ENCODE data around the gene SCAMP2. TPM values are rescaled to one million over a fixed set of nuclear protein-coding genes. Genes with fewer than 3 reads are reported as not detected.
A peak's percentile ranks its signal among the peaks of the same experiment; 100 is the strongest.

The SCAMP2 gene
- total RNA-seq, 1 experiment from 2014 or later: 29.2 TPM

DNA sequence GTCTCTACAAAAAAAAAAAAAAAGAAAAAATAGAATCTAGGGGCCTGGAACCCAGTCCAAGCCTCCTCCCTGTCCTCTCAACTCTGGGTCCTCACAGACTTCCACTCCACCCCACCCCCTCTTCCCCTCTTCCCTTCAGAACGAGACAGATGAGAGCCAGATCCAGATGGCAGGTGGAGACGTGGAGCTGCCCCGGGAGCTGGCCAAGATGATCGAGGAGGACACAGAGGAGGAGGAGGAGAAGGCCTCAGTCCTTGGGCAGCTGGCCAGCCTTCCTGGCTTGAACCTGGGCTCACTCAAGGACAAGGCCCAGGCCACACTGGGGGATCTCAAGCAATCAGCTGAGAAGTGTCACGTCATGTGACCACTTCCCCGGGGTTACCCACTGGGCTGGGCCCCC is 43.2 kb downstream of the SCAMP2 start:
- no peak for DNase-seq
- peaks cover 15% of the 10 kb centered on the region for H3K27me3 ChIP-seq
- no peak overlapping the region for H3K27ac ChIP-seq
- H3K9me3 ChIP-seq (replicated peaks): no peaks in the 10 kb centered on the region
- H3K4me1 ChIP-seq: peaks cover 3% of the 10 kb centered on the region; the same call in 1 of the 2 replicates
- no peak overlapping the region for H3K4me3 ChIP-seq
- no peaks in the 10 kb centered on the region for H3K36me3 ChIP-seq

DNA sequence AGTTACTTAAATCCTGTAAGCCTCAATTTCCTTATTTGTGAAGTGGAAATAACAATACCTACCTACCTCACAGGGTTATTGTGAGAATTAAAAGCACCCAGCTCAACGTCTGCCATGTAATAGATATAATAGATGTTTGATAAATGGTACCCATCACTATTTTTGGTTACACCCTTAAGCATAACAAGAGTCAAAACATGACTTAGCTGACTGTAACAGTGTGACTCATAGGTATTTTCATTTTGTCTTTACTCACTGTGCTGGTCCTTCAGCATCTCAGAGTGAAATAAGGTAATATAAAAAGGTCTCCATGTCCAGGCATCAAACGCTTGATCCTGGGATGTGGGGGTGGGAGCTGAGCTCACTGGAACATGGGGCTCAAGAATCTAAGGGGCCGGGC is 43.7 kb downstream of the SCAMP2 start:
- no peak for DNase-seq
- H3K4me1 ChIP-seq: peaks cover 3% of the 10 kb centered on the region; the same call in 1 of the 2 replicates

DNA sequence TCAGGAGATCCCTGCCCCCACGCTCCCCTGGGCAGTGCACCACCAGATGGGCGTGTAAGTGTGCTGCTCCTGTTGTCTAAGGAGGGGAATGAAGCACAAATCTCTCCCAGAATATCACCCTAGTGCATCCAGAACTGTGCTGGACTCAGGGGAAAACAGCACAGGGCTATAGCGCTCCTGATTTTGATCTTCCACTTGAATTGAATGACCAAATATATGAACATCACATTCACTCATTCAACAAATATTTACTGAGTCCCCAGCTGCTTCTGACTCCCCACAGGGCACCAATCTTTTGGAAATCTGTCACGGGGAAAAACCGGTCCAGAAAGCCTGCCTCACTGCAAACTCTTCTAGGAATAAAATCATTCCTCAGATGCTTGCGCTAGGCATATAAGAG is 44.3 kb downstream of the SCAMP2 start:
- H3K27me3 ChIP-seq: peaks cover 16% of the 10 kb centered on the region
- DNase-seq: no peak
- no peak overlapping the region for H3K27ac ChIP-seq
- peaks cover 3% of the 10 kb centered on the region; the same call in 1 of the 2 replicates for H3K4me1 ChIP-seq
- no peak overlapping the region for H3K4me3 ChIP-seq
- H3K9me3 ChIP-seq (replicated peaks): no peaks in the 10 kb centered on the region
- no peaks in the 10 kb centered on the region for H3K36me3 ChIP-seq

More for the DNA sequence above, 43.7 kb downstream of the SCAMP2 start:
- no peaks in the 10 kb centered on the region for H3K36me3 ChIP-seq
- peaks cover 16% of the 10 kb centered on the region for H3K27me3 ChIP-seq
- H3K4me3 ChIP-seq: no peak overlapping the region
- H3K27ac ChIP-seq: no peak overlapping the region
- H3K9me3 ChIP-seq (replicated peaks): no peaks in the 10 kb centered on the region

DNA sequence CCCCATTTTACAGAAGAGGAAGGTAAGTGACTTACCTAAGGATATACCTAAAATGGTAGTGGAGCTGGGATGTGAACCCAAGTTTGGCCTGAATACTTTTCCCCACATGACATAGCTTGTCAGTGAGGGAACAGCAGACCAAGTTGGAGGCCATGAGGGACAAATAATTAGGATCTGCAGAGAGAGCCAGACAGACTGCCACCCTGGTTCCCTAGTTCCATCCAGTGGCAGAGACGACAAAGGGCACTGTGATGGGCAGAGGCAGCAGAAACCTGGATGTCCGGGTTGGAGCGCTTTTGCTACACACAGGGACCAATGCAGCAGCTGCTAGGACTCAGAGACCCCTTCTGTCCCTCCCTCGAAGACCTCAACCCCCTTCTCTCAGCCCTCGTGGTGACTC is 45.6 kb downstream of the SCAMP2 start:
- H3K27ac ChIP-seq: no peak overlapping the region
- no peak for DNase-seq
- H3K36me3 ChIP-seq: no peaks in the 10 kb centered on the region
- H3K9me3 ChIP-seq (replicated peaks): no peaks in the 10 kb centered on the region
- peaks cover 17% of the 10 kb centered on the region for H3K27me3 ChIP-seq
- H3K4me3 ChIP-seq: no peak overlapping the region
- peaks cover 3% of the 10 kb centered on the region; the same call in 1 of the 2 replicates for H3K4me1 ChIP-seq

DNA sequence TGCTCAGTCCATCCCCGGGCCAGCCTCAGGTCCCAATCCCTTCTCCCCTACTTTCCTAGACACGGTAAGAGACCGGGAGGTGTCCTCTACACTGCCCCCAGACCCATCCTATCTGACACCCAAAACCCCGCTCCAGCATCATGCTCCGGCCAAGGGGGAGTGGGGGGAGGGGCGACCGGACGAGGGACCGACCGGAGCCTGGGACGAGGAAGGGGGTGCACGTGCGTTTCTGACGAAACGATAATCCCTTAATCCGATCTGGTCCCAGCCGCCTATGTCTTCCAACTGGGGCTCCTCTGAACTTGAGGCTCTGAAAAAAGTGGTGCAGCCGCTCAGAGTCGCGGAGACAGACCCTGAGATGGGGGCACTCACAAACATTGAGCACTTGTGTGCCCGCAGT is 46.2 kb downstream of the SCAMP2 start:
- no peaks in the 10 kb centered on the region for H3K9me3 ChIP-seq (replicated peaks)
- DNase-seq: no peak
- H3K27me3 ChIP-seq: peaks cover 20% of the 10 kb centered on the region
- no peaks in the 10 kb centered on the region; the same call in 1 of the 2 replicates for H3K4me1 ChIP-seq
- no peaks in the 10 kb centered on the region for H3K36me3 ChIP-seq
- H3K27ac ChIP-seq: no peak overlapping the region
- H3K4me3 ChIP-seq: no peak overlapping the region

DNA sequence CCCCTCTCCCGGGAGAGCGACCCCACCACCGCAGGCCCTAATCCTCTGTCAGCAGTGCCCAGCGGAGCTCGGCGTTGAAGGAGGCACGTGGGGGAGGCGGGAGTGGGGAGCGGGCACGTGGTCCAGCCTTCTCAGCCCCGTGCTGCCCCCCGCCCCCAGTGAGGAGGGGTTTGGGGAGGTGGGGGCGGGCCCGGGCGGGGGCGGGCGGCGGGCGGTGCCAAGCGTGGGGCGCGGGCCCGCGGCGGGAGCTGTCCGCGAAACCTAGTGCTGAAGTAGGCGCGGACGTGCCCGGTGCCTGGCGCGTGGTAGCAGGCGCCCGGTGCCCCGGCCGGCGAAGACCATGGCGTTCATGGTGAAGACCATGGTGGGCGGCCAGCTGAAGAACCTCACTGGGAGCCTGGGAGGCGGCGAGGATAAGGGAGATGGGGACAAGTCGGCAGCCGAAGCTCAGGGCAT is 46.8 kb downstream of the SCAMP2 start, which contains the start of gene CPLX3:
Gene CPLX3, plus strand, starts transcription at position 264 of the 456 bp plus-strand sequence. Its CDS starts 77 bp downstream, at position 341.
- Histone ChIP-seq H3K27ac (no peak within 1 kb of the TSS), H3K27me3 (peaks cover 19% of the 10 kb centered on the region)
- no peak for DNase-seq

DNA sequence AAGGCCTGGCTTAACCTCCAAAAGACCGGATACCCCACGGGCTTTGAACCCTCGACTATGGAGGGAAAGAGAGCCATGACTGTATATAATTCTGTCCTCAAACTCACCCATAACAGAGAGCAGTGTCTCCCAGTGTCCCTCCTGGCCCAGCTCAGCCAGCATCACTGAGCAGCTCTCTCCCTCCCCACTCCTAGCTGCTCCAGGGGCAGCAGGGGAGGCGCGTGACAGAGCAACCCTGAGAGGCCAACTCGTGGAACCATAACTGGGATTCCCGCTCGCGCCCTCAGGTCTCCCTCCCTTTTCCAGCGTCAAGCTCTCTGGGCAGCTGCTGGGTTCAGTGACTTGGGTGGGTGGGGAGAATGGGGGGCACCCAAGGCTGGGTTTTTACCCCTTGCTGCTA is 47.3 kb downstream of the SCAMP2 start:
- Histone ChIP-seq H3K36me3 (no peaks in the 10 kb centered on the region), H3K4me3 (no peak overlapping the region), H3K4me1 (no peaks in the 10 kb centered on the region), H3K9me3 (replicated peaks) (no peaks in the 10 kb centered on the region), H3K27me3 (peaks cover 13% of the 10 kb centered on the region), H3K27ac (no peak overlapping the region)
- DNase-seq: no peak

More for the DNA sequence above, 46.8 kb downstream of the SCAMP2 start, which contains the start of gene CPLX3:
- Histone ChIP-seq H3K9me3 (replicated peaks) (no peaks in the 10 kb centered on the region), H3K4me1 (no peaks in the 10 kb centered on the region), H3K36me3 (no peaks in the 10 kb centered on the region), H3K4me3 (no peak within 1 kb of the TSS)

DNA sequence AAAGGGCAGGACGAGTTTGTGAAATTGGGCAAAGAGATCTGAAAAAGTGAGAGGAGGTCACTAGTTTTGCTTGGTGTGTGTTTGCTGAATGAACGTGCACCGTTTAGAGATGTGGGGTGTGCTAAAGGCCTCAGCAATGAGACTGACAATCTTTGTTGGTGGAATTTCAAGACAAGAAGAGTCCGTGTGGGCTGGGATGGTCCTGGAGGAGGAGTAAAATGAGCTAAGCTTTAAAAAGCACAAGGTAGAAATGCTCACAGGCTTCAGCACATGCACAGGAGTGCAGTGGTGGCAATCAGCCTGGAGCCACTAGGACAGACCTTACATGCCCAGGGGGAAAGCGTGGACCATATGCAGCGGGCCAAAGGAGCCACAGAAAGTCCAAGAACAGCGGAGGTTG is 48.2 kb downstream of the SCAMP2 start:
- H3K4me1 ChIP-seq: no peaks in the 10 kb centered on the region
- no peaks in the 10 kb centered on the region for H3K36me3 ChIP-seq
- no peaks in the 10 kb centered on the region for H3K9me3 ChIP-seq (replicated peaks)
- no peak overlapping the region for H3K27ac ChIP-seq
- peaks cover 11% of the 10 kb centered on the region; the same call in 1 of the 2 replicates for H3K27me3 ChIP-seq
- H3K4me3 ChIP-seq: no peak overlapping the region
- no peak for DNase-seq

DNA sequence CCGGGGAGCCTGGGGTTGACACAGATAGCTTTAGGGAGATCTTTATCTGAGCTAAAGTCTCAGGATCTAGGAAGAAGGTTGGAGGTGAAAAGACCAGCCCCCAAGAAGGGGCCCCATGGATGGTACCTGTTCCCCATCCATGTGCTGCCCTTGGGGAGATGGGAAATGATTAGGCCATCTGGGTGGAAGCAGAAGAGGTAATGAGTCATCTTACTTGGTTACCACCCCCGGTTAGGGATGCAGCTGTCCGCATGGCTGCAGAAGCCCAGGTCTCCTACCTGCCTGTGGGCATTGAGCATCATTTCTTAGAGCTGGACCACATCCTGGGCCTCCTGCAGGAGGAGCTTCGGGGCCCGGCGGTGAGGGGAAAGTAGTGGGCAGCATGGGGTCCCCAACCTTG is 49.8 kb downstream of the SCAMP2 start:
- Histone ChIP-seq H3K4me3 (no peak overlapping the region), H3K4me1 (no peaks in the 10 kb centered on the region), H3K27me3 (peaks cover 14% of the 10 kb centered on the region; the same call in 1 of the 2 replicates), H3K9me3 (replicated peaks) (no peaks in the 10 kb centered on the region), H3K27ac (no peak overlapping the region), H3K36me3 (no peaks in the 10 kb centered on the region)
- DNase-seq: no peak

DNA sequence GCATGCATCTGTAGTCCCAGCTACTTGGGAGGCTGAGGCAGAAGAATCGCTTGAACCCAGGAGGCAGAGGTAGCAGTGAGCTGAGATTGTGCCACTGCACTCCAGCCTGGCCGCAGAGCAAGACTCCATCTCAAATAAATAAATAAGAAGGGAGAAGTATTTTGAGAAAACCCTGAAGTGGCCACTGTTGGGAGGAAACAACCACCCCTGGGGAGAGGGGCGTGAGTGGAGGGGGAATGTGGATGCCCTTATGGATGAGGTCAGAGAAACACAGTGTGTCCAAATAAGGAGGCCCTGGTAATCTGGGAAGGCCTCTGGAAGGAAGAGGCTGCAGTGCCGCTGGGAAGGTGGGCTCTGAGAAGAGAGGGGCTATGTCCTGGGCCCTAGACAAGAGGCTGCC is 50.9 kb downstream of the SCAMP2 start:
- no peak overlapping the region for H3K4me3 ChIP-seq

DNA sequence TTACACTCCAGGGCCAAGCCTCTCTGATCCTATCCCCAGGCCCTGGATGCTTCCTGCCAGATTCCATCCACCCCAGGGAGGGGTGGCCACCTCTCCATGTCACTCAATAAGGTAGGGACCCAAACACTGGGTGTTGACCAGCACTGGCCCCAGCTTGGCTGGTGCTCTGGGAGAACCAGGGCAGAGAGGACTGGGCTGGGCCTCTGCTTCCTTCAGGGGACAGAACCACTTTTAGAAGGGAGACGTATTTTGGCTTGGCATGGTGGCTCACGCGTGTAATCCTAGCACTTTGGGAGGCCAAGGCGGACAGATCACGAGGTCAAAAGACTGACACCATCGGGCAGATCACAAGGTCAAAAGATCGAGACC is 51.4 kb downstream of the SCAMP2 start:
- no peak for DNase-seq
- peaks cover 11% of the 10 kb centered on the region; the same call in 1 of the 2 replicates for H3K27me3 ChIP-seq

More for the DNA sequence above, 50.9 kb downstream of the SCAMP2 start:
- Histone ChIP-seq H3K27ac (no peak overlapping the region), H3K9me3 (replicated peaks) (no peaks in the 10 kb centered on the region), H3K4me1 (no peaks in the 10 kb centered on the region), H3K36me3 (no peaks in the 10 kb centered on the region), H3K27me3 (peaks cover 16% of the 10 kb centered on the region; the same call in 1 of the 2 replicates)
- no peak for DNase-seq

DNA sequence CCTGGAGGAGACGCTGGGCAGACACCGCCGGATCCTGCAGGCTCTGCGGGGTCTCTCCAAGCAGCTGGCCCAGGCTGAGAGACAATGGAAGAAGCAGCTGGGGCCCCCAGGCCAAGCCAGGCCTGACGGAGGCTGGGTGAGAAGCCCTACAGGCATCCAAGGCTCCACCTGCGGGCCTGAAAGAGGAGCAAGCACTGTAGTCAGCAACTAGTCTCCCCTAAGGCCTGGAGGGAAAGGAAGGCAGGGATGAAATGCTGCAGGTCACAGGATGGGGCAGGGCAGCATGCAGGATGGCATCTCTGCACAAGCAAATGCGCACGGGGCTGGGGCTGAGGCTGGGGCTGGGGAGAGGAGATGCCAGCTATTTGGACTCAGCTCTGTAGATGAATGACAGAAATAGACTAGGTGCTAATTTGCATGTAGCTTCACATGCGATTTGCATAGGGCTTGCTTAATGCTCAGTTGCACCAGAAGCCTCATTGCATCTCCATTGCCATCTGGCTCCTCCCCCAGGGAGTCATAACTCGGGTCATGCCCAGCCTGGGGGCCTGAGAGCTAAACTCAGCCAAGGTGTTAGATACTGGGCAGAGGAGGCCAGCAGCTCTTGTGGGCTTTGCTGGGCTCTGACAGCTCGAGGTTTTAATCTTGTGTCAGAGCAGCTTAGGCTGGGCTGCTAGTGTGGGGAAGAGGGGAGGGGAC is 51.9 kb downstream of the SCAMP2 start:
- no peaks in the 10 kb centered on the region for H3K36me3 ChIP-seq
- no peaks in the 10 kb centered on the region for H3K4me1 ChIP-seq
- H3K9me3 ChIP-seq (replicated peaks): no peaks in the 10 kb centered on the region
- H3K27me3 ChIP-seq: peaks cover 11% of the 10 kb centered on the region; the same call in 1 of the 2 replicates
- peak; percentile 54 to 59 for DNase-seq
- no peak overlapping the region for H3K4me3 ChIP-seq
- no peak overlapping the region for H3K27ac ChIP-seq

More for the DNA sequence above, 51.4 kb downstream of the SCAMP2 start:
- H3K36me3 ChIP-seq: no peaks in the 10 kb centered on the region
- H3K4me1 ChIP-seq: no peaks in the 10 kb centered on the region
- no peaks in the 10 kb centered on the region for H3K9me3 ChIP-seq (replicated peaks)
- H3K27ac ChIP-seq: no peak overlapping the region
- no peak overlapping the region for H3K4me3 ChIP-seq

DNA sequence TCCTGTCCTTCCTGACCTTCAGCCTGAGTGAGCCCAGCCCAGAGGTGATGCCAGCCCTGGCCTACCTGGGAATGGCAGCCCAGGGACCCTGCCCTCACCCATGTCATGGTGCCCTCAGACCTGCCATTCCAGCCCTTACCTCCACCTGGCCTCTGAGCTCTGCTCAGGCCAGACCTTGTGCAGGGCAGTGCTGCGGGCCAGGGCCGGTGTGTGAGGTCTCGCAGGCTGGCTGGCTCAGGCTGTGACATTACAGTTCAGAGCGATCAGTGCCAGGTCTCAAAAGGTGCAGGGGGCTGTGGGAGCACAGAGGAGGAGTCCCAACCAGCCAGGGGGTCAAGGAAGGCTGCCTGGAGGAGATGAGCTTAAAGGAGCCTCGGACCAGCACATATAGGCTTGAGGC is 53.1 kb downstream of the SCAMP2 start:
- Histone ChIP-seq H3K27ac (no peak overlapping the region), H3K36me3 (no peaks in the 10 kb centered on the region), H3K27me3 (peaks cover 11% of the 10 kb centered on the region; the same call in 1 of the 2 replicates), H3K9me3 (replicated peaks) (no peaks in the 10 kb centered on the region), H3K4me3 (no peak overlapping the region), H3K4me1 (no peaks in the 10 kb centered on the region)
- no peak for DNase-seq

DNA sequence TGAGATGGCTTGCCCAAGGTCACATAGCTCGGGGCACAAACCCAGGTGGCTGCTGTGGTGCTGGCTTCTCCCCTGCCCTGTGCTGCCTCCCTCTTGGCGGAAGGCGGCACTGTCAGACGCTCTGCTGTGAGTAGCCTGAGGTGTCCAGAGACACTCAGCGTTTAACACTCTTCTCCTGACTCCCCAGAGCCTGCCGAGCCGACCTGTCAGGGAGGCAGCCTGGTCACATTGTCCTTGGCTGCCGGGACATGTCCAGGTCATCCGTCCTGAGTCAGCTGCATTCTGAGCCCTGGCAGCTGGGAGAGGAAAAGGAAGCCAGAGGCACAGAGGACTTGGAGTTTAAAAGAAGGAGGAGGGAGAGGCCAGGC is 55.8 kb downstream of the SCAMP2 start:
- H3K4me1 ChIP-seq: no peaks in the 10 kb centered on the region
- peaks cover 5% of the 10 kb centered on the region; the same call in 1 of the 2 replicates for H3K27me3 ChIP-seq
- no peaks in the 10 kb centered on the region for H3K9me3 ChIP-seq (replicated peaks)
- no peak overlapping the region for H3K4me3 ChIP-seq
- DNase-seq: peak in 1 of 2 experiments; percentile 32
- no peaks in the 10 kb centered on the region for H3K36me3 ChIP-seq
- no peak overlapping the region for H3K27ac ChIP-seq

DNA sequence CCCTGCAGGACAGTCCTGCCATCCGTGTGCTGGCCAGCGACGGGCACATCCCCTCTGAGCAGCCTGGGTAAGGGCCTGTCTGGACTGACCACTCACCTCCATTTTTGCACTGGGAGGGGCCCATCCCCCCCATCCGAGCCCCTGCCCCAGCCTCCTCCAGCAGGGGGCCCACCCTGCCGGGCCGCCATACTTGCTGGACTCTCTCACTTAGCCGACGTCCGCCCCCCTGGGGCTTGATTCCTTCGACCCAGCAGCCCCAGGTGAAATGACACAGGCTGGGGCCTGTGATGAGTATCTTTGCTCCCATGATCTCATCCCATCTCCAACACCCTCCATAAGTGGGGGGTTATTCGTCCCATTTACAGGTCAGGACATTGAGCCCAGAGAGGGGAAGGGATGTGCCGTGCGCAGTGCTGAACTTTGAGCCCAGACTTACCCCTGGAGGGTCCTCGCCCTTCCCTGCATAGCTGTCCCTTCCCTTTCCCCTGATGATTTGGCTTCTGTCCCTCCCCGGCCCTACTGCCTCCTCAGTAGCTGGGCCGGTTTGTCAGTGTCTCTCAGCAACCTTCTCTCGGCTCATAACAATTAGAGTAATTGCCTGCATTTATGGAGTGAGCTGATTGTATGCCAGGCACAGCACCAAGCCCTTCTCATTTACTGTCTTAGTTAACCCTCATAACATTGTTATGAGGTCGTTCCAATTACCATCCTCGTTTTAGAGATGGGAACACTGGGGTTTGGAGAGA is 56.4 kb downstream of the SCAMP2 start:
- Histone ChIP-seq H3K4me3 (no peak overlapping the region), H3K4me1 (no peaks in the 10 kb centered on the region), H3K36me3 (no peaks in the 10 kb centered on the region), H3K27ac (no peak overlapping the region), H3K27me3 (peaks cover 5% of the 10 kb centered on the region; the same call in 1 of the 2 replicates), H3K9me3 (replicated peaks) (no peaks in the 10 kb centered on the region)
- no peak for DNase-seq

All from SJCRH30 (cell line).